Gastrocnemius medialis (tissue), 4 donors: ENCODE data around the gene NHEJ1.

Source experiments
- CTCF ChIP-seq, 5 experiments: fragments of 450-650 bp in 3 of 5; fragments of 200-600 bp in 2 of 5; sonication (generic) in 2 of 5; IDR thresholded peaks in 4 of 5; conservative IDR thresholded peaks in 1 of 5; 1 replicate in 4 of 5; 2 replicates in 1 of 5; pipeline ENCODE4 v1.5.1; 2016 to 2019; ENCODE audit warnings: antibody characterized with exemption in 5 of 5, mild to moderate bottlenecking in 3 of 5, moderate library complexity in 3 of 5
- POLR2A ChIP-seq, 2 donors: fragments of 450-650 bp; IDR thresholded peaks; one replicate each; pipeline ENCODE4 v1.6.1; 2017; ENCODE audit warnings: antibody characterized with exemption in 2 of 2, mild to moderate bottlenecking in 2 of 2, moderate library complexity in 2 of 2

- TF ChIP-seq CTCF (IDR thresholded peaks at IDR 0.05 in 4 of 5, conservative IDR thresholded peaks at IDR 0.05 in 1 of 5), result no peak
- TF ChIP-seq POLR2A (IDR thresholded peaks at IDR 0.05), result no peak
Observed at GRCh38 chr2:219099329-219099728, 61.3 kb downstream of the NHEJ1 start.
